Stromal cell of bone marrow (primary cell): ENCODE measurements around the gene OSBPL1A.
"Not testable (repeated sequence)": the region's sequence is repeated elsewhere in the genome, so short reads cannot be mapped to it uniquely, and the experiment has no call there.

Source experiments
- DNase-seq: peaks from one replicate; pipeline ENCODE4 v3.0.0-alpha.2; 2012; ENCODE audit warnings: low read depth

Gene OSBPL1A

GRCh38 chr18:24397131-24397693, 412 bp downstream of the OSBPL1A start:
- peak; percentile 63 for DNase-seq

DNA sequence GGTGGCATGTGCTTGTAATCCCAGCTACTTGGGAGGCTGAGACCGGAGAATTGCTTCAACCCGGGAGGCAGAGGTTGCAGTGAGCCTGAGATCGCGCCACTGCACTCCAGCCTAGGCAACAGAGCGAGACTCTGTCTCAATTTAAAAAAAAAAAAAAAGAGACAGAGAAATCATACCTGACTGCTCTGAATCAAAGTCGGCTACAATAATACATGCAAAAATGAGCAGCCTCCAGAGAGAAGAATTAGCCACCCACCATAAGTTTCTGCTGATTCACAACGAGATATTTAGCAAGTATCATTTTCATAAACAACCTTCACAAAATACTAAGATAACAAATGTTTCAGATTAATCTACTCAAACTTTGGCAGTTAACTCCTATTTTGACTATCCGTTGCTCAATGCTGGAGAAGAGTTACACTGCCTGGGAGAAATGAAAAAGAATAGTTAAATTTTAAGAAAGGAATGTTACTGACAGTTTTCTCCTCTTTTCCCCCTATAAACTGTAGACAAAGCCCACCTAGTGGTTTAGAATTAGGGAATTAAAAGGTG, 1.5 kb downstream of the OSBPL1A start:
- no peak for DNase-seq

DNA sequence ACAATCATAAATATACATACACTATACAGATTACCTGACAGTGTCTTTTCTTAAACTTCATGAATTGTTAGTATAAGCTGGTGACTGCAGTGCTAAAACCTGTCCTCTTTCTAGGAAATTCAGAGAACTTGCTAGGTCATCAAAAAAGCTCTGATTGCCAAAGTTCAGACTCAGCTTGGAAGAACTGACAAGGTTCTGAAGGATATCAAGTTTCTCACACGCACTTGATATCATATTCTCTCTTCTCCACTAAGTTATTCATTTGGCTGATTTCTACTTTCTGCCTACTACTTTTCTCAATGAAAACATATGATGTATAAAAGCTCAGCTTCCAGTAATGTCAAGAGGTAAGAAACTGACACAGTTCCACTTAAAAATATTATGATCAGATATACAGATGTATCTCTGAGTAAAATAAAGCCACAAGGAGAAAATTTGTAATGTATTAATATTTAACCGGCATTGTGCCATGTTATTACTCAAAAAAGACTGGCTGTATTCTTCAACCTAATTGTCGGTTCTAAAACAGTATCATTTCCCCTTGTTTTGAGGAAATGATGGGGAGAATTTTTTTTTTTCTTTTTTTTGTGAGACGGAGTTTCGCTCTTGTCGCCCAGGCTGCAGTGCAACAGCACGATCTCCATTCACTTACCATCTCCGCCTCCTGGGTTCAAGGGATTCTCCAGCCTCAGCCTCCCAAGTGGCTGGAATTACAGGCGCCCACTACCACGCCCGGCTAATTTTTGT, 2.4 kb downstream of the OSBPL1A start:
- no peak for DNase-seq

GRCh38 chr18:24388957-24389356, 8.7 kb downstream of the OSBPL1A start:
- DNase-seq, result no peak

DNA sequence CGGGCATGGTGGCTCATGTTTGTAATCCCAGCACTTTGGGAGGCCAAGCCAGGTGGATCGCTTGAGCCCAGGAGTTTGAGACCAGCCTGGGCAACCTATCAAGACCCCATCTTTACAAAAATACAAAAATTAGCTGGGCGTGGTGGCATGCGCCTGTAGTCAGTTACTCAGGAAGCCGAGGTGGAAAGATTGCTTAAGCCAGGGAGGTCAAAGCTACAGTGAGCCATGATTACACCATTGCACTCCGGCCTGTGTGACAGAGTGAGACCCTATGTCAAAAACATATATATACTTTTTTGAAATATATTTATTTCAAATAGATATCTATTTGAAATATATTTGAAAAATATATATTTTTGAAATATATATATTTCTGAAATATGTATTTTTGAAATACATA, 10.9 kb downstream of the OSBPL1A start:
- no peak for DNase-seq

DNA sequence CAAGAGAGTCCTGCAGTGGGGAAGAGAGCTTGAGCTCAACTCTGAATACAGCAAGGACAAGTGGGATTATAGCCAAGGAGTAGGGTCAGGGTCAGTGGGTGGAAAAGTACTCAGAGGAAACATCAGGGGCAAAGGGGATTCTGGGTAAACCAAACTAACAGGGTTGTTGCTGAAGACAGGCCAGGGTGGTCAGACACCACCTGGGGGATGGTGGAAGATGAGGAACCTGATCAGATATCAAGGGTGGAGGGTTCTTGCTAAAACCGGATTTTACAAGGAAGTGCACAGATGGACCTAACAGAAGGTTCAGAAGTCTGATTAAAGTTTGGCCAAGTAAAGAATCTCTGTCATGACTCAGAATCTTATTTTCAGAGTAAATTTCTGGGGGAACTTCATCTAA, 16.5 kb downstream of the OSBPL1A start:
- no peak for DNase-seq

- no peak for DNase-seq
These were observed 17.4 kb downstream of the OSBPL1A start for GRCh38 chr18:24380163-24380747.

DNA sequence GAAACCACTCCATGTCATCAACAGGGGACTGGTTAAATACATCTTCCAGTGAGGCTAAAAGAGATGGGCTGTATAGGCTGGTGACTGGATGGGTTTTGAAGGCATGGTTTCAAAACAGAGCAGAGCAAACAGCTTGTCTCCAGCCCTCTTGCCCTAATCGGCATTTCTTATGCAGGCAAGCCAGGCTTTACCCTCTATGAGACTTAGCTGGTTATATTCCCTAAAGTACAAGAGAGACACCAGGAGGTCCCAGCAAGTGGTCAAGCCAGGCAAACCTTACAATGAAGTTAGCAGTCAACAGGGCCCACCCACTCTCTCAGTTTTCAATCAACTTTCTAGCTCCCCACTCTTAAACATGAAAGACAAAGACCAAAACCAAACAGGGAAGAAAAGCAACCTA, 19.0 kb downstream of the OSBPL1A start:
- no peak for DNase-seq

- DNase-seq, result not testable (repeated sequence)
These were observed 21.1 kb downstream of the OSBPL1A start for GRCh38 chr18:24376531-24376930.

- DNase-seq, result no peak
These were observed 24.3 kb downstream of the OSBPL1A start for GRCh38 chr18:24373328-24373727.

DNA sequence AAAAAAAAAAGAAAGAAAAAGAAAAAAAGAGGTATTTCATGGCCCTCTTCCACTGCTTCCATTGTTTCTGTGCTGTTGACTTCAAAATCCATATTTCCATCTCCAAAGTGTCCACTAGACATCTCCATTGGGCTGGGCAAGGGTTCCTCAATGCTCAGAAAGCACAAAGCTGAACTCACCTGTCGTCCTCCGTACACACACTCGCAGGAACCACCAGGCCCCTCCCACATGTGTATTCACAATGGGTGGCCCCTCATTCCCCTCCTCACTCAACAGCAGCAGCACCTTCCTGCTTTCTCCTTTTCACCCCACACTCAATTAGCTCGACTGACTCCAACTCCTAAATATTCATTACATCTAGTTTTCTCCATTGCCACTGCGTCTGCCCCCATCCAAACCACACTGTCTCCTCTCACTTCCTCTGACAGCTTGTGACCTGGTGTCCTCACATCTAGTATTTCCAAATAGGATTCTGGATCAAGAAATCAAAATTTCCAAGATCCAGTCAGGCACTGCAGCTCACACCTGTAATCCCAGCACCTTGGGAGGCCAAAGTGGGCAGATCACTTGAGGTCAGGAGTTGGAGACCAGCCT, 25.2 kb downstream of the OSBPL1A start:
- no peak for DNase-seq

DNA sequence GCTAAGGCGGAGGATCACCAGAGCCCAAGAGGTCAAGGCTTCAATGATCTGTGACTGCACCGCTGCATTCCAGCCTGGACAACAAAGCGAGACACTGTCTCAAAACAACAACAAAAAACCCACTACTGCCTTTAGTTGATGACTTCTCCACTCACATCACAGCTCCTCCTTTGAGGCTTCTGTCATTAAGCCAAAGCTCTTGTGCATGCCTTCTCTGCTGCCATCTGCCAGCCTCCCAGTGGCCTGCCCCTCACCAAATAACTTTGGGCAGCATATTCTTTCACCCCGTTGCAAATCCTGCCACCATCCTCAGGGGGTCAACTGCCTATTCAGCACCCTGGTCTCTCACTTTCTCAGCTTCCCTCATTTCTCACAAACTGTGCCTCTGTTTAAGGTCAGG, 27.5 kb downstream of the OSBPL1A start:
- DNase-seq, result no peak

DNA sequence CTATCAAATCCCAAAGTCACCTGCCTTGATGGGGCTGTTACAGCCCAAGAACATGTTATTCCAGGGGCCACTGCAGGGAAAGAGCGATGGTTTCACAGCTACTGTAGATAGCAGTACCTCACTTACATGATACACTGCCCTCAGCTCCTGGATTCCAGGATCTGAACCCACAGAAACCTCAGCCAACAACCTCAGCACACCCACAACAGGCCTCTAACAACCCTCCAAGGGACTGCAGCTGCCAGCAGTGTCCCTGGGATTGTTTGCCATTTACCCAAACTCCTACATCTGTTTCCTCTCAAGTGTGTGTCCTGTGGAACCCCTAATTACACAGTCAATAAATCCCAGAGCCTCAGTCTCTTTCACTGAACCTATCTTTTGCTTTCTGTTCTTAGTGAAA, 28.2 kb downstream of the OSBPL1A start:
- DNase-seq, result no peak

GRCh38 chr18:24368749-24369148, 28.9 kb downstream of the OSBPL1A start:
- DNase-seq, result no peak

DNA sequence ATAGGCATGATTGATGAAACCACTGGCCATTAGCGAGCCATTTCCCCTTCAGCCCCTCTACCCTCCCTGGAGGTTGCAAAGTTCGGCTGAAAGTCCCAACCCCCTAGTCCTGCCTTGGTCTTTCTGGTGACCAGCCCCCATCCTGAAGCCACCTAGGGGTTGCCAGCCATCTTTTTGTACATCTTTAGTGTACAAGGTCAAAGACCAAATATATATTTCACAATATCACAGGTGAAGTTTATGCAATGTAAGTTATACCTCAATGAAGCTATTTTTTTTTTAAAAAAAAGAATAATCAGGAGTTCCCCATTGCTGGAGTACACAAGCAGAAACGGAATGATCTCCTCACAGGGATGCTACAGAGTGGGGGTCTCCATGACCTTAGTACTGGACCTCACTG, 31.3 kb downstream of the OSBPL1A start:
- no peak for DNase-seq

GRCh38 chr18:24364177-24364576, 33.4 kb downstream of the OSBPL1A start:
- no peak for DNase-seq

- DNase-seq, result no peak
These were observed 34.9 kb downstream of the OSBPL1A start for GRCh38 chr18:24362757-24363156.

- peak; percentile 33 for DNase-seq
These were observed 37.7 kb downstream of the OSBPL1A start for GRCh38 chr18:24359787-24360530.

GRCh38 chr18:24354278-24354677, 43.3 kb downstream of the OSBPL1A start:
- no peak for DNase-seq

DNA sequence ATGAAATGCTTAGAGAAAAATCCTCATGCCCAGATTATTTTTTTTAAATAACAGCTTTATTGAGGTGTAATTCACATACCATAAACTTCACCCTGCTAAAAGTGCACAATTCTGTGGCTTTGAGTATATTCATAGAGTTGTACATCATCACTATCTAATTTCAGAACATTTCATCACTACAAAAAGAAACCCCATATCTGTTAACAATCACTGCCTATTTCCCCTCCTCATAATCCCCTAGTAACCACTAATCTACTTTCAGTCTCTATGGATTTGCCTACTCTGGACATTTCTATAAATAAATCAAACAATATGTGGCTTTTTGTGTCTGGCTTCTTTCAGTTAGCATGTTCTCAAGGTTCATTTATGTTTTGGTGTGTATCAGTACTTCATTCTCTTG, 51.4 kb downstream of the OSBPL1A start:
- DNase-seq, result no peak

GRCh38 chr18:24344509-24344908, 53.1 kb downstream of the OSBPL1A start:
- DNase-seq, result no peak

- DNase-seq, result no peak
These were observed 55.3 kb downstream of the OSBPL1A start for GRCh38 chr18:24342347-24342746.
